ENCODE measurements around the gene MGAT5. TPM values are rescaled to one million over a fixed set of nuclear protein-coding genes. Genes with fewer than 3 reads are reported as not detected.

The MGAT5 gene
- polyA plus RNA-seq, 1 donor = 19.0 TPM

DNA sequence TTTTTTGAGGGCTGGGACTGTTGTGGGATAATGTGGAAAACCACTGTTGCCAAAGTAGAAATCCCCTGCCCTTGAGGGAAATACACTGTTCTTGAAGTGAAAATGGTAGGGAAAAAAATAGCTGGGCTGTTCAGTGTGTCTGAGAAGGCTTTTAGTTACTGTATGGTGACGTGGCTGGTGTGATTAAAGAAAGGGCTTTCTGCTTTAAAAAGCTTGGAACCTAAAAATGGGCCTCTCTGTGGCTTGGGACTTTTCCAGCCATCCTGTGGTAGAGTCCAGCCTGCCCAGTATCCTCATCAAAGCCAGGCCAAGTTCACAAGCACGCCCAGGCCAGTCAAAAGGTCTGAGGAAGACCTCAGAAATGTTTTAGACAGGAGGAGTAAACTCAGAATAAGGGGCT lies 6.8 kb downstream of the MGAT5 start:
- H3K27me3 ChIP-seq (ENCODE audit: control insufficient read depth, insufficient read depth, low read length) = no peaks in the 10 kb centered on the region
- no peaks in the 10 kb centered on the region for H3K4me1 ChIP-seq (ENCODE audit: control insufficient read depth, insufficient read depth, low read length)
- no peaks in the 10 kb centered on the region for H3K9me3 ChIP-seq (ENCODE audit: control insufficient read depth, low read depth, low read length)
- H3K36me3 ChIP-seq (ENCODE audit: control insufficient read depth, insufficient read depth, low read length) = no peaks in the 10 kb centered on the region
- WGBS (ENCODE audit: insufficient coverage, low lambda C conversion rate) = no CpG with 5 or more reads among the region's 2 CpGs
- H3K27ac ChIP-seq (ENCODE audit: low read length) = no peak overlapping the region
- DNase-seq = no peak
- H3K4me3 ChIP-seq (ENCODE audit: low read length) = no peak overlapping the region

DNA sequence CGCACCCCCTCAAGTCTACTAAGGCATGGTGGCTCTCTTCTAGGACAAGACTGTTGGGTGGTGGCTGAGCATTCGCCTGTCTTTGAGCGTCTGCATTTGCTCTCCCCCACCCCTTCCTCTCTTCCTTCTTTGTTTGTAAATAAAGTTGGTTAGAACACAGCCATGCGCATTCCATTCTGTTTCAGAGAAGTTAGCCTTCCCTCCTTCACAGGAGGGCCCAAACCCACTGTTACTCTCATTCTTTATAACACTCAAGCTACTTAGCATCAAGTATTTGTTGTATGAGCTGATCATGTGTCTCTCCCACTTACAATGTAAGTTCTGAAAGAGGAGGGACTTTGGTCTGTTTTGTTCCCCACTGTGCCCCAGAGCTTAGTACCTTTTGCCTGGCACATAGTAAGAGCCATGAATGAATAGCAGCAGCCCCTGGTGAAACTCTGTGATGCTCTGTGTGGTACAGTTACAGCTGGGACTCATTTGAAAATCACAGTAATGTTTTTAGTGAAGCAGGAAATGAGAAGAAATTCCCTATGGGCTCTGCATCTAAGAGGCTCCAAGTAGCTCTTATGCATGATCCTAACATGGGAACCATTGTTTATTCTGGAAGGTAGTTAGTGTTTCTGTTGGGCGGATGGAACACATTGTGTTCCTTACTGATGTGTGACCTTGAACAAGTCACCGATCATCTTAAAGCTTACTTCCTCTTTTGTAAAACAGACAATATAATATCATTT lies 7.7 kb downstream of the MGAT5 start:
- H3K27ac ChIP-seq (ENCODE audit: low read length) = no peak overlapping the region
- H3K36me3 ChIP-seq (ENCODE audit: control insufficient read depth, insufficient read depth, low read length) = no peaks in the 10 kb centered on the region
- no peaks in the 10 kb centered on the region for H3K27me3 ChIP-seq (ENCODE audit: control insufficient read depth, insufficient read depth, low read length)
- no peaks in the 10 kb centered on the region for H3K4me1 ChIP-seq (ENCODE audit: control insufficient read depth, insufficient read depth, low read length)
- DNase-seq = peak in 1 of 2 donors; percentile 18
- 75% methylated on average over 3 of the region's 6 CpGs for WGBS (ENCODE audit: insufficient coverage, low lambda C conversion rate)
- no peak overlapping the region for H3K4me3 ChIP-seq (ENCODE audit: low read length)
- no peaks in the 10 kb centered on the region for H3K9me3 ChIP-seq (ENCODE audit: control insufficient read depth, low read depth, low read length)

GRCh38 chr2:134262684-134263083 lies 8.8 kb downstream of the MGAT5 start:
- DNase-seq = no peak
- Histone ChIP-seq H3K9me3 (ENCODE audit: control insufficient read depth, low read depth, low read length) (no peaks in the 10 kb centered on the region), H3K27ac (ENCODE audit: low read length) (no peak overlapping the region), H3K4me1 (ENCODE audit: control insufficient read depth, insufficient read depth, low read length) (no peaks in the 10 kb centered on the region), H3K4me3 (ENCODE audit: low read length) (no peak overlapping the region), H3K27me3 (ENCODE audit: control insufficient read depth, insufficient read depth, low read length) (no peaks in the 10 kb centered on the region), H3K36me3 (ENCODE audit: control insufficient read depth, insufficient read depth, low read length) (peaks cover 2% of the 10 kb centered on the region)
- no CpG with 5 or more reads among the region's 2 CpGs for WGBS (ENCODE audit: insufficient coverage, low lambda C conversion rate)

- Histone ChIP-seq H3K27me3 (ENCODE audit: control insufficient read depth, insufficient read depth, low read length) (no peaks in the 10 kb centered on the region), H3K4me3 (ENCODE audit: low read length) (no peak overlapping the region), H3K9me3 (ENCODE audit: control insufficient read depth, low read depth, low read length) (no peaks in the 10 kb centered on the region), H3K27ac (ENCODE audit: low read length) (no peak overlapping the region), H3K4me1 (ENCODE audit: control insufficient read depth, insufficient read depth, low read length) (no peaks in the 10 kb centered on the region), H3K36me3 (ENCODE audit: control insufficient read depth, insufficient read depth, low read length) (peaks cover 16% of the 10 kb centered on the region)
- no peak for DNase-seq
- no CpG with 5 or more reads among the region's 5 CpGs for WGBS (ENCODE audit: insufficient coverage, low lambda C conversion rate)
Measured at GRCh38 chr2:134268265-134268664, 14.4 kb downstream of the MGAT5 start.

- WGBS (ENCODE audit: insufficient coverage, low lambda C conversion rate) = no CpG with 5 or more reads among the region's 3 CpGs
- Histone ChIP-seq H3K4me3 (ENCODE audit: low read length) (no peak overlapping the region), H3K9me3 (ENCODE audit: control insufficient read depth, low read depth, low read length) (no peaks in the 10 kb centered on the region), H3K27ac (ENCODE audit: low read length) (no peak overlapping the region), H3K36me3 (ENCODE audit: control insufficient read depth, insufficient read depth, low read length) (peaks cover 16% of the 10 kb centered on the region), H3K4me1 (ENCODE audit: control insufficient read depth, insufficient read depth, low read length) (no peaks in the 10 kb centered on the region), H3K27me3 (ENCODE audit: control insufficient read depth, insufficient read depth, low read length) (no peaks in the 10 kb centered on the region)
- no peak for DNase-seq
Measured at GRCh38 chr2:134269230-134269629, 15.4 kb downstream of the MGAT5 start.

- Histone ChIP-seq H3K4me3 (ENCODE audit: low read length) (no peak overlapping the region), H3K36me3 (ENCODE audit: control insufficient read depth, insufficient read depth, low read length) (peaks cover 16% of the 10 kb centered on the region), H3K4me1 (ENCODE audit: control insufficient read depth, insufficient read depth, low read length) (no peaks in the 10 kb centered on the region), H3K27me3 (ENCODE audit: control insufficient read depth, insufficient read depth, low read length) (no peaks in the 10 kb centered on the region), H3K9me3 (ENCODE audit: control insufficient read depth, low read depth, low read length) (no peaks in the 10 kb centered on the region), H3K27ac (ENCODE audit: low read length) (no peak overlapping the region)
- DNase-seq = no peak
- WGBS (ENCODE audit: insufficient coverage, low lambda C conversion rate) = no CpG with 5 or more reads among the region's 7 CpGs
Measured at GRCh38 chr2:134269972-134270735, 16.3 kb downstream of the MGAT5 start.

DNA sequence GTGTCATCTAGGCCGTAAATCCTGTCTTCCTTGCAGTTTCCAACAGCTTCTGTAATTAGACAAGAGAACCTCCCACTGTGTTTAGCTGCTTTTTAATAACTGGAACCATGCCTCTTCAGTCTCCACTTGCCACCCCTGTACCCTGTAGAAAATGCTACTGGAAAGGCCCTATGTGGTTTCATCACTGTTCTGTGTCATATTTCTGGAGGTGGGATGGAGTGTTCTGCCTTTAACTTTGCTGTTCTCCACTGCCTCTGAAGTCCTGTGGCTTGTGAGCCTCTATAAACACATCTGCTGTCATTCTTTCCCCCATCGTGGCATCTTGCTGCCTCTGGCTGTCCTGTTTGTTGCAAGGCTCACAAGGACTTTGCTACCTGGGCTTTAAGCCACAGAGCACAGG lies 17.9 kb downstream of the MGAT5 start:
- Histone ChIP-seq H3K36me3 (ENCODE audit: control insufficient read depth, insufficient read depth, low read length) (peaks cover 17% of the 10 kb centered on the region), H3K27me3 (ENCODE audit: control insufficient read depth, insufficient read depth, low read length) (no peaks in the 10 kb centered on the region), H3K9me3 (ENCODE audit: control insufficient read depth, low read depth, low read length) (no peaks in the 10 kb centered on the region), H3K27ac (ENCODE audit: low read length) (no peak overlapping the region), H3K4me3 (ENCODE audit: low read length) (no peak overlapping the region), H3K4me1 (ENCODE audit: control insufficient read depth, insufficient read depth, low read length) (no peaks in the 10 kb centered on the region)
- no CpG with 5 or more reads among the region's 2 CpGs for WGBS (ENCODE audit: insufficient coverage, low lambda C conversion rate)
- no peak for DNase-seq

- no peak overlapping the region for H3K4me3 ChIP-seq (ENCODE audit: low read length)
- no peaks in the 10 kb centered on the region for H3K4me1 ChIP-seq (ENCODE audit: control insufficient read depth, insufficient read depth, low read length)
- peaks cover 16% of the 10 kb centered on the region for H3K36me3 ChIP-seq (ENCODE audit: control insufficient read depth, insufficient read depth, low read length)
- no peak overlapping the region for H3K27ac ChIP-seq (ENCODE audit: low read length)
- H3K9me3 ChIP-seq (ENCODE audit: control insufficient read depth, low read depth, low read length) = no peaks in the 10 kb centered on the region
- DNase-seq = no peak
- WGBS (ENCODE audit: insufficient coverage, low lambda C conversion rate) = 60% methylated on average over 1 of the region's 9 CpGs
- no peaks in the 10 kb centered on the region for H3K27me3 ChIP-seq (ENCODE audit: control insufficient read depth, insufficient read depth, low read length)
Measured at GRCh38 chr2:134272806-134273205, 18.9 kb downstream of the MGAT5 start.

DNA sequence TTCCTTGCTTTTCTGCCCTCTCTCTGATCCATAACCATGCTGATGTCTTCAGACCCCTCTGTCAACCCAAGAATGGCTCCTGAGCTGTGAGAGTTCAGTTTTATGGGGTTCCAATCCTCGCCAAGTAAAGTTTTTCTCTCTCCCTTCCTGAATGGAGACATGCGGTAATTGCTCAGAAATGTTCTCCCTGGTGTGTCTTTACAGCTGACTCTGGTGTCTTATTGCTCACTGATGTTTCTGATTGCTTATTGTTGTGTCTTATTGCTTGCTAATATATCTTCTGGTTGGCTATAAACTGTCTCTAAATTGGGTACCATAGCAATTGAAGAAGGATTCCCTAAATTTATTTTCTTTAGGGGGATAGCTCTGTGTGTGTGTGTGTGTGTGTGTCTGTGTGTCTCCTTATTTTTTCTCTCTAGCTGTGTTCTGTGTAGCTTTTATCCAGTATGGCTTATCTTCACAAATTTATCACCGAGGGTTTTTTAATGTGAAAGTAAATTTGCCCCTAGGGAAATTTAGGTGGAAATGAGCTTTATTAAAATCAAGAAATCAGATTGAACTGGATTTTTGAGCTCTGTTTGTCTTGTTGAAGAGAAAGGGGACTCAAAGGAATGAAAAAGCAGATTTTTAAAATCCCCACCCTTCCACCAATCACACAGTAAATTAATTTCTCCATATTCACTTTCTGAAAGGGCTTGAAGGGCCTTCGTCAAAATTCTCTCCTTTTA lies 19.5 kb downstream of the MGAT5 start:
- Histone ChIP-seq H3K36me3 (ENCODE audit: control insufficient read depth, insufficient read depth, low read length) (peaks cover 16% of the 10 kb centered on the region), H3K4me1 (ENCODE audit: control insufficient read depth, insufficient read depth, low read length) (no peaks in the 10 kb centered on the region), H3K9me3 (ENCODE audit: control insufficient read depth, low read depth, low read length) (no peaks in the 10 kb centered on the region), H3K27ac (ENCODE audit: low read length) (no peak overlapping the region), H3K4me3 (ENCODE audit: low read length) (no peak overlapping the region), H3K27me3 (ENCODE audit: control insufficient read depth, insufficient read depth, low read length) (no peaks in the 10 kb centered on the region)
- DNase-seq = no peak
- WGBS (ENCODE audit: insufficient coverage, low lambda C conversion rate) = no CpG with 5 or more reads among the region's 4 CpGs

GRCh38 chr2:134274121-134274520 lies 20.2 kb downstream of the MGAT5 start:
- WGBS (ENCODE audit: insufficient coverage, low lambda C conversion rate) = no CpG with 5 or more reads among the region's 3 CpGs

More at GRCh38 chr2:134274121-134274520, 20.2 kb downstream of the MGAT5 start:
- DNase-seq = no peak
- Histone ChIP-seq H3K9me3 (ENCODE audit: control insufficient read depth, low read depth, low read length) (no peaks in the 10 kb centered on the region), H3K4me3 (ENCODE audit: low read length) (no peak overlapping the region), H3K27ac (ENCODE audit: low read length) (no peak overlapping the region), H3K36me3 (ENCODE audit: control insufficient read depth, insufficient read depth, low read length) (peaks cover 16% of the 10 kb centered on the region), H3K4me1 (ENCODE audit: control insufficient read depth, insufficient read depth, low read length) (no peaks in the 10 kb centered on the region), H3K27me3 (ENCODE audit: control insufficient read depth, insufficient read depth, low read length) (no peaks in the 10 kb centered on the region)
